ENCODE measurements around the gene RXFP4. TPM values are rescaled to one million over a fixed set of nuclear protein-coding genes. Genes with fewer than 3 reads are reported as not detected.
"Not testable (repeated sequence)": the region's sequence is repeated elsewhere in the genome, so short reads cannot be mapped to it uniquely, and the experiment has no call there.

RXFP4 gene
- total and polyA plus RNA-seq, 7 experiments from 2014 or later, result 0.60 to 1.3 TPM; not detected in 5

GRCh38 chr1:155983191-155984024, 42.0 kb downstream of the RXFP4 start:
- Histone ChIP-seq H3K9me3 (ENCODE audit: control insufficient read depth in 2 of 3, low read length in 3 of 3) (no peaks in the 10 kb centered on the region), H3K27me3 (ENCODE audit: control insufficient read depth in 2 of 2, insufficient read depth in 2 of 2, low read length in 2 of 2) (no peaks in the 10 kb centered on the region), H3K4me3 (ENCODE audit: low read length) (no peak overlapping the region), H3K4me1 (ENCODE audit: control insufficient read depth in 2 of 2, insufficient read depth in 2 of 2, low read length in 2 of 2) (peaks cover 27 to 51% of the 10 kb centered on the region in 2 donors), H3K27ac (ENCODE audit: low read depth, low read length) (peak overlapping the region; percentile 90), H3K36me3 (ENCODE audit: control insufficient read depth in 2 of 3, insufficient read depth in 3 of 3, low read length in 3 of 3) (peaks cover 0 to 3% (median 0%) of the 10 kb centered on the region in 3 experiments)
- ChIA-PET POLR2A (interaction anchor here (0.6 to 10.1 kb wide), 10 partner anchors 12 to 64 kb away, joined by 3 to 144 read pairs (median 3); partner anchors contain the start of genes KHDC4 and RXFP4), CTCF (interaction anchor here (0.7 to 2.2 kb wide), 4 partner anchors 15 to 45 kb away, joined by 3 to 12 read pairs (median 5); no protein-coding TSS in a partner anchor)
- no peaks in the 10 kb centered on the region for H3K27me3 Mint-ChIP-seq
- DNase-seq (no peak), ATAC-seq (no peak)
- peak overlapping the region in 8 of 9 donors; percentile 81 to 96 (median 92) for H3K27ac Mint-ChIP-seq
- peaks cover 46 to 56% (median 49%) of the 10 kb centered on the region in 7 donors for H3K4me1 Mint-ChIP-seq
- H3K36me3 Mint-ChIP-seq, result peaks cover 0 to 6% (median 0%) of the 10 kb centered on the region in 5 donors
- intact Hi-C loops (cut with micrococcal nuclease), result no loop called here
- no peaks in the 10 kb centered on the region for H3K9me3 Mint-ChIP-seq
- peak overlapping the region in 5 of 10 donors; percentile 16 to 93 (median 35) for H3K4me3 Mint-ChIP-seq

GRCh38 chr1:155984341-155984740, 42.9 kb downstream of the RXFP4 start:
- ChIA-PET CTCF (interaction anchor here (0.7 to 2.2 kb wide), 5 partner anchors 8 to 46 kb away, joined by 3 to 12 read pairs (median 3); no protein-coding TSS in a partner anchor), POLR2A (interaction anchor here (0.9 to 10.1 kb wide), 5 partner anchors 13 to 65 kb away, joined by 3 to 144 read pairs (median 5); partner anchors contain the start of genes KHDC4 and RXFP4)
- Mint-ChIP-seq H3K36me3 (peaks cover 0 to 6% (median 0%) of the 10 kb centered on the region in 5 donors), H3K27ac (peak overlapping the region in 8 of 9 donors; percentile 25 to 96 (median 62)), H3K4me1 (peaks cover 45 to 61% (median 54%) of the 10 kb centered on the region in 7 donors), H3K9me3 (no peaks in the 10 kb centered on the region), H3K4me3 (peak overlapping the region in 1 of 10 donors; percentile 36), H3K27me3 (no peaks in the 10 kb centered on the region)
- peaks cover 31 to 54% of the 10 kb centered on the region in 2 donors for H3K4me1 ChIP-seq (ENCODE audit: control insufficient read depth in 2 of 2, insufficient read depth in 2 of 2, low read length in 2 of 2)
- no peak overlapping the region for H3K4me3 ChIP-seq (ENCODE audit: low read length)
- intact Hi-C loops (cut with micrococcal nuclease), result no loop called here
- no peaks in the 10 kb centered on the region for H3K9me3 ChIP-seq (ENCODE audit: control insufficient read depth in 2 of 3, low read length in 3 of 3)
- no peaks in the 10 kb centered on the region for H3K27me3 ChIP-seq (ENCODE audit: control insufficient read depth in 2 of 2, insufficient read depth in 2 of 2, low read length in 2 of 2)
- H3K27ac ChIP-seq (ENCODE audit: low read depth, low read length), result peak overlapping the region; percentile 39
- no peaks in the 10 kb centered on the region for H3K36me3 ChIP-seq (ENCODE audit: control insufficient read depth in 2 of 3, insufficient read depth in 3 of 3, low read length in 3 of 3)
- DNase-seq (no peak), ATAC-seq (no peak)

- ChIA-PET POLR2A (interaction anchor here (1.5 to 10.1 kb wide), 4 partner anchors 12 to 51 kb away, joined by 4 to 144 read pairs (median 26); partner anchors contain the start of genes KHDC4 and RXFP4), CTCF (interaction anchor here (0.7 to 2.2 kb wide), 3 partner anchors 9 to 47 kb away, joined by 3 to 12 read pairs (median 3); no protein-coding TSS in a partner anchor)
- intact Hi-C loops (cut with micrococcal nuclease); H3K4me3 ChIP-seq (ENCODE audit: low read length); DNase-seq; H3K9me3 ChIP-seq (ENCODE audit: control insufficient read depth in 2 of 3, low read length in 3 of 3); H3K9me3 Mint-ChIP-seq; H3K27me3 Mint-ChIP-seq; H3K27me3 ChIP-seq (ENCODE audit: control insufficient read depth in 2 of 2, insufficient read depth in 2 of 2, low read length in 2 of 2); H3K4me3 Mint-ChIP-seq; H3K36me3 Mint-ChIP-seq; H3K27ac ChIP-seq (ENCODE audit: low read depth, low read length); H3K36me3 ChIP-seq (ENCODE audit: control insufficient read depth in 2 of 3, insufficient read depth in 3 of 3, low read length in 3 of 3); ATAC-seq: not testable (repeated sequence)
- H3K4me1 Mint-ChIP-seq, result peaks cover 38 to 58% (median 51%) of the 10 kb centered on the region in 7 donors
- H3K27ac Mint-ChIP-seq, result peak overlapping the region in 2 of 9 donors; percentile 82 to 95
- peaks cover 28 to 52% of the 10 kb centered on the region in 2 donors for H3K4me1 ChIP-seq (ENCODE audit: control insufficient read depth in 2 of 2, insufficient read depth in 2 of 2, low read length in 2 of 2)
These were observed 43.6 kb downstream of the RXFP4 start for GRCh38 chr1:155984903-155985645.

GRCh38 chr1:155989242-155990004, 48.0 kb downstream of the RXFP4 start:
- H3K27ac ChIP-seq (ENCODE audit: low read depth, low read length), result no peak overlapping the region
- no peaks in the 10 kb centered on the region for H3K9me3 Mint-ChIP-seq
- intact Hi-C loops (cut with micrococcal nuclease), result loop anchor here (1.0 to 2.0 kb wide), 6 partner anchors 10 to 78 kb away; partner anchors contain the start of genes KHDC4 (in 2 of the 2) and RIT1 (in 1 of the 2)

GRCh38 chr1:155990005-155990739, 48.7 kb downstream of the RXFP4 start:
- CTCF ChIA-PET, result interaction anchor here (0.6 to 5.2 kb wide), 16 partner anchors 8 to 500 kb away, joined by 3 to 41 read pairs (median 4); partner anchors contain the start of gene KHDC4
- Histone ChIP-seq H3K4me1 (ENCODE audit: control insufficient read depth in 2 of 2, insufficient read depth in 2 of 2, low read length in 2 of 2) (peaks cover 10% of the 10 kb centered on the region in 2 donors), H3K4me3 (ENCODE audit: low read length) (no peak overlapping the region), H3K27me3 (ENCODE audit: control insufficient read depth in 2 of 2, insufficient read depth in 2 of 2, low read length in 2 of 2) (no peaks in the 10 kb centered on the region), H3K27ac (ENCODE audit: low read depth, low read length) (no peak overlapping the region), H3K9me3 (ENCODE audit: control insufficient read depth in 2 of 3, low read length in 3 of 3) (no peaks in the 10 kb centered on the region), H3K36me3 (ENCODE audit: control insufficient read depth in 2 of 3, insufficient read depth in 3 of 3, low read length in 3 of 3) (no peaks in the 10 kb centered on the region)
- Mint-ChIP-seq H3K27ac (no peak overlapping the region), H3K4me1 (peaks cover 4 to 17% (median 11%) of the 10 kb centered on the region in 7 donors), H3K36me3 (no peaks in the 10 kb centered on the region), H3K9me3 (no peaks in the 10 kb centered on the region), H3K4me3 (no peak overlapping the region), H3K27me3 (no peaks in the 10 kb centered on the region)
- POLR2A ChIA-PET, result interaction anchor here (0.6 to 2.3 kb wide), 11 partner anchors 11 to 434 kb away, joined by 3 to 20 read pairs (median 4); partner anchors contain the start of genes ARHGEF2 and KHDC4
- ATAC-seq, result peak; percentile 77
- intact Hi-C loops (cut with micrococcal nuclease), result no loop called here
- no peak for DNase-seq

More at GRCh38 chr1:155989242-155990004, 48.0 kb downstream of the RXFP4 start:
- DNase-seq (peak; percentile 69 to 86 (median 79)), ATAC-seq (peak; percentile 94)
- no peaks in the 10 kb centered on the region for H3K27me3 ChIP-seq (ENCODE audit: control insufficient read depth in 2 of 2, insufficient read depth in 2 of 2, low read length in 2 of 2)
- CTCF ChIA-PET, result interaction anchor here (0.6 to 5.2 kb wide), 14 partner anchors 8 to 500 kb away, joined by 3 to 41 read pairs (median 4); partner anchors contain the start of gene KHDC4
- Mint-ChIP-seq H3K36me3 (no peaks in the 10 kb centered on the region), H3K4me3 (peak overlapping the region in 2 of 10 donors; percentile 21 to 30), H3K27me3 (no peaks in the 10 kb centered on the region), H3K27ac (peak overlapping the region in 4 of 9 donors; percentile 9 to 73 (median 42)), H3K4me1 (peaks cover 4 to 17% (median 11%) of the 10 kb centered on the region in 7 donors)
- POLR2A ChIA-PET, result interaction anchor here (0.6 to 2.3 kb wide), 12 partner anchors 10 to 435 kb away, joined by 3 to 20 read pairs (median 4); partner anchors contain the start of genes ARHGEF2 and KHDC4
- no peaks in the 10 kb centered on the region for H3K9me3 ChIP-seq (ENCODE audit: control insufficient read depth in 2 of 3, low read length in 3 of 3)
- peaks cover 10% of the 10 kb centered on the region in 2 donors for H3K4me1 ChIP-seq (ENCODE audit: control insufficient read depth in 2 of 2, insufficient read depth in 2 of 2, low read length in 2 of 2)
- no peaks in the 10 kb centered on the region for H3K36me3 ChIP-seq (ENCODE audit: control insufficient read depth in 2 of 3, insufficient read depth in 3 of 3, low read length in 3 of 3)
- no peak overlapping the region for H3K4me3 ChIP-seq (ENCODE audit: low read length)
